GM19455 (cell line): ENCODE measurements around the gene PRAMEF4.
"Not testable (repeated sequence)": the region's sequence is repeated elsewhere in the genome, so short reads cannot be mapped to it uniquely, and the experiment has no call there.

Experiments
- ATAC-seq: cut with Tn5 transposase; IDR thresholded peaks from one replicate; pipeline ENCODE4 v1.9.1; 2021; ENCODE audit not compliant: unreplicated experiment

PRAMEF4 gene

DNA sequence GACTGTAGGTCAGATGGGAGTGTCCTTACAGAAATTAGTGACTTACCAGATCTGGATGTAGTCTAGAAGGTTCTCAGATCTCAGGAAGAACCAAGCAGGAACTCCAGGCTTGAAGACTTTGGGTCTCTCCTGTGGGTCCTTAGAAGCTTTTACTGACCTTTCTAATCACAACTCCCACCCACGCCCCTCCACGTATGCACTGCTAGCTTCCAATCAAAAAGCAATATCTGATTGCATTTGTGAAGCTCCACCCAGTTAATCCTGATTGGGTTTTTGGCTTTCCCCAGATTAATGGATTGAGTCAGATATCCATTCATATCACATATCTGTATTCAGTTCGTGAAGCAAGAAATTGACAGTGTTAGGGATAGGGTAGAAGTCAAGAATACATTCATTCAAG, at the start of gene PRAMEF4:
Gene PRAMEF4 (minus strand): TSS at position 101 of the 400 bp plus-strand sequence. CDS start 2,807 bp downstream, outside the sequence.
- not testable (repeated sequence) for ATAC-seq

GRCh38 chr1:12924368-12924767, 38.4 kb upstream of the PRAMEF4 start:
- ATAC-seq = not testable (repeated sequence)

DNA sequence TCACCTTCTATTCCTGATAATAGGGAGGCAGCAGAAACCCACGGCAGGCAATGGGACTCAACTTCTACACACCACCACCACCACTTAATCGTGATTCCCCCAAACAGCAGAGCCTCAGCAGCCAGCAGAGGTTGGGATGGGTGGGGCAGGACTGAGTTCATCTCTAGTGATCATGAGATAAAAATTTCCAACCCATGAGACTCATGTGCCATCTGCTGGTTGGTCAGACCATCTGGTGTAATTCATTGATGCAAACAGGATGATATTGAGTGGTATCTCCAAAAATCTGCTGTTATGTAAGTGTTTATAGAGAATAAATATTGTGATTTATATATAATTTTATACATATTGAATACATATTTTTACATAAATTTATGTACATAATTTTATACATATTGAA, 35.7 kb upstream of the PRAMEF4 start:
- not testable (repeated sequence) for ATAC-seq

GRCh38 chr1:12916310-12916709, 30.3 kb upstream of the PRAMEF4 start, which contains the start of gene PRAMEF7:
Gene PRAMEF7 (plus strand): TSS chr1:12916610. CDS start chr1:12917693, 1,083 bp downstream.
- not testable (repeated sequence) for ATAC-seq

DNA sequence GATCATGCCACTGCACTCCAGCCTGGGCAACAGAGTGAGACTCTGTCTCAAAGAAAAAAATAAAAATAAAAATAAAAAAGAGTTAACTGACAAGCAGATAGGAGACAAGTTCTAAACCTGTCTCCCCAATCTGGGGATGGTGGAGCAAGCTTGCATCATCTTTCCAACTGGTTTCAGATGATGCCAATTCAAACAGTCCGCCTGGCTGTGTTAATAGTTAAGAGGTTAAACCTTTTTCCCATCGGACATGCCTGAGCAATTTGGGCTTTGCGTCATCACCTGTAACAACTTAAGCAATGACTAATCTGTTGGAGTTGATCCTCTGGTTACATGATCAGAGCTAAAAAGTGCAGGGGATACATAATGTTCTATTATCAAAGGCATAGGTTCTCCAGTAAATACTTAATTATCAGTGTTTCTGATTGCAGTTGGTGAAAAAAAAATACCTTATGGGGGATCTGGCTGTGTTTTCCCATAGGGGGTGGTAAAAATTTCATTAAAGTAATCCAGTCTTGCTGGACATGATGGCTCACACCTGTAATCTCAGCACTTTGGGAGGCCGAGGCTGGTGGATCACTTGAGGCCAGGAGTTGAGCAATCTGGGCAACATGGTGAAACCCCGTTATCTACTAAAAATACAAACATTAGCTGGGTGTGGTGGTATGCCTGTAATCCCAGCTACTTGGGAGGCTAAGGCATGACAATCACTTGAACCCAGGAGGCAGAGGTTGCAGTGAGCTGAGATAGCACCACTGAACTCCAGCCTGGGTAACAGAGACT, 18.0 kb upstream of the PRAMEF4 start:
- not testable (repeated sequence) for ATAC-seq

DNA sequence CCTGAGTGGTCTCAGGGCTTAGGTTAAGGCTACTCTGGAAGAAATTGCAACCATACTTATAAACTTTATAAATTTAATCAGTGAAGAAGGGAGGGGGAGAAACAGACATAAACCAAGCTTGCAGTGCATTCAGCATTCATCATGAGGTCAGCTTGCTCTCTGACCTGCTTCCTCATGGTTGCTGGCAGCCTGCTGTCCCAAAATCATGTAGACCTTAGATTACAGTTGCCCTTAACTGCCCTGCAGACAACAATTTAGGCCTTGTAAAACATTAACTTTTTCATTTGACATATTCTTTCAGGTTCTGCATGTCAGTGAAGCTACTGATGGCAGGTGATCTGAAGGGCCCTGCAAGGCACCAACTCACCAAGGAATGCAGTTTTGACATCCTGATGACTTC, 13.2 kb upstream of the PRAMEF4 start:
- ATAC-seq = not testable (repeated sequence)

DNA sequence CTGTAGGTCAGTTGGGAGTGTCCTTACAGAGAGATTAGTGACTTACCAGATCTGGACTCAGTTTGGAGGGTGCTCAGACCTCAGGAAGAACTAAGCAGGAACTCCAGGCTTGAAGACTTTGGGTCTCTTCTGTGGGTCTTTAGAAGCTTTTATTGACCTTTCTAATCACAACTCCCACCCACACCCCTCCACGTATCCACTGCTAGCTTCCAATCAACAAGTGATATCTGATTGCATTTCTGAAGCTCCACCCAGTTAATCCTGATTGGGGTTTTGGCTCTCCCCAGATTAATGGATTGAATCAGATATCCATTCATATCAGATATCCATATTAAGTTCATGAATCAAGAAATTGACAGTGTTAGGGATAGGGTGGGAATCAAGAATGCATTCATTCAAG, 12.2 kb upstream of the PRAMEF4 start, which contains the start of gene PRAMEF10:
Gene PRAMEF10 (minus strand): TSS at position 101 of the 400 bp plus-strand sequence. CDS start 2,423 bp downstream, outside the sequence.
- not testable (repeated sequence) for ATAC-seq

- not testable (repeated sequence) for ATAC-seq
Measured at GRCh38 chr1:12878453-12878852, 7.5 kb downstream of the PRAMEF4 start.

DNA sequence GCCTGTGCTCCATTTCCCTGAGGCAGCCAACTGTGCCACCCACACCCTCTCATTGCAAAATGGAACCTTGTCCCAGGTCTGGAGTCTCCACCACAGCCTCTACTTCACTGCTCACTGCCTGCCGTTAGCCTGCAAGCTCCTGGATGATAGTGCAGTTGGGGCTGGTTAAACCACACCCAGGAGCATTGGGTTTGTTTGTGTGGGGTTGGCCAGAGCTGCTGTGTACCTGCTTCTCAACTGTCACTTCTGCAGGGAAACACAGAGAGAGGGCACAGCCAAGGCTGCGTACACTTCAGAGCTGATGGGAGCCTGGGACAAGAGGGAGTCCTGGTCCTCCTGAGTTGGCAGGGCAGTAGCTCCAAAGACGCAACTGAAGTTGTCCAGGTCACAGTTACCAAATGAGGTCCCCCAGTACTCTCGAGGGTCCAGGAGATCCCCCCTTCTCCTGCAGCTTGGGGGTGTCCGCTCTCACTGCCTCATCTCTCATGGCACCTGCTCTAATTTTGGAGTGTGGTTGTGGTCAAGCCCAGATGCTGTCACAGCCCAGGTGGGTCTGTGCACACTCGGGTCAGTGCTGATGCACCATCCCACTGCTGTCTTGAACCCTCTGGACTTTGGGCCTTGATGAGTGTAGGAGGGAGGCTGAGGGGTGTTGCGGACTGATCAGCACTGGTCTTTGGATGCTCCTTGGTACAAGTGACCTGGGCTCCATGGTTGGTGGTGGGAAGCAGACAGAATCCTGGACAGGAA, 22.7 kb downstream of the PRAMEF4 start:
- ATAC-seq = not testable (repeated sequence)

- not testable (repeated sequence) for ATAC-seq
Measured at GRCh38 chr1:12856786-12857185, 29.2 kb downstream of the PRAMEF4 start, which contains the start of gene PRAMEF2. Gene PRAMEF2 (plus strand): TSS chr1:12857086. CDS start chr1:12859010, 1,924 bp downstream.

DNA sequence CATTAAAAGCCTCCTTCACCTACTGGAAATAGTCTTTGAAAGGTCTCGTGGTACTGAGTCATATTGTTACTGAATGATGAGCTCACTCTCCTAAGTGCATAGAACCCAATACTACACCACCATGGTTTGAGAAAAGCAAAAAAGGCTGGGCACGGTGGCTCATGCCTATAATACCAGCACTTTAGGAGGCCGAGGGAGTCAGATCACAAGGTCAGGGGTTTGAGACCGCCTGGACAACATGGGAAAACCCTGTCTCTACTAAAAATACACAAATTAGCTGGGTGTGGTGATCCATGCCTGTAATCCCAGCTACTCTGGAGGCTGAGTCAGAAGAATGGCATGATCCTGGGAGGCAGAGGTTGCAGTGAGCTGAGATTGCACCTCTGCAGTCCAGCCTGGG, 34.2 kb downstream of the PRAMEF4 start:
- ATAC-seq = no peak

GRCh38 chr1:12848620-12849019, 37.4 kb downstream of the PRAMEF4 start, which contains the start of gene HNRNPCL1:
Gene HNRNPCL1 (minus strand): TSS chr1:12848720. CDS start chr1:12848289, 431 bp downstream.
- ATAC-seq = not testable (repeated sequence)

DNA sequence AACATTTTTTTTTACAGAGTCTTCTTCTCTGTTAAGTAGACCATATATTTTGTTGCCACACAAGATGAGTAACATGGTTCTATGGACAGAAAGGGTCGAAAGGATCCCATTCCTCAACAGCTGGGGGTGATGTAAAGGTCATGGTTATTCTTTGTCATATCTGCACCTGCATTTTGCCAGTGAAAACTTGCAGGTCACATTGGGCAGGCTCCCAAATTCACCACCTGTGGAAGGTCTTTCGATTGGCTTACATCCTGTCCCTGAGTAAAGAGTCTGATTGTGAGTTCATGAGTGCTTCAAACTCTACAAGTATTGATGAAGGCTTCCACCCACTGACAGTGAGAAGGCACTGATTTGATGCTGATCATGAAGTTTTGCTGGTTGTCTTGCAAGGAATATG, 52.8 kb downstream of the PRAMEF4 start:
- not testable (repeated sequence) for ATAC-seq

- ATAC-seq = not testable (repeated sequence)
Measured at GRCh38 chr1:12831310-12831709, 54.7 kb downstream of the PRAMEF4 start, which contains the start of gene PRAMEF11. Gene PRAMEF11 (minus strand): TSS chr1:12831410. CDS start chr1:12828789, 2,621 bp downstream.
